COLO668 (cell line): ENCODE results near the gene PPP1R2.
"Not testable (repeated sequence)": the region's sequence is repeated elsewhere in the genome, so short reads cannot be mapped to it uniquely, and the experiment has no call there.

ENCODE experiments used
- DNase-seq: peaks from one replicate; lab custom pipeline; 2025; ENCODE audit not compliant: unreplicated experiment; lab: John Stamatoyannopoulos, UW

Gene PPP1R2

DNA sequence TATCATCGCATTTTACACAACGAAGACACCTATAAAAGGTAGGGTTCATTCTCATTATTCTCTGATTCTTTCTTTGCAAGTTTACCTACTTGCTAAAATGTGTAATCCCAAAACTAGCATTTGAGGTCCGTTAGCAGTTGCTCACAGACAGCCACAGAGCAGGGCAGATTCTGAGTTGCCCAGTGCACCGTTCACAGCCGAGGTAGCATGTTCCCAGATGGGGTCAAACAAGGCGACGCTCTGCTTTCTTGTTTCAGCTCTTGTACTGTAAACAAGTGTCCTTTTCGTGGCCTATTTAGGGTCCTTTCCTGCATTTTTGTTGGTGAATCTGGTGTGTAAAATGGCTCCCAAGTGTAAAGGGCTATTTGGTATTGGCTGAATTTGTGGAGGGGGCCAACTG, 3.1 kb downstream of the PPP1R2 start:
- DNase-seq, result no peak

DNA sequence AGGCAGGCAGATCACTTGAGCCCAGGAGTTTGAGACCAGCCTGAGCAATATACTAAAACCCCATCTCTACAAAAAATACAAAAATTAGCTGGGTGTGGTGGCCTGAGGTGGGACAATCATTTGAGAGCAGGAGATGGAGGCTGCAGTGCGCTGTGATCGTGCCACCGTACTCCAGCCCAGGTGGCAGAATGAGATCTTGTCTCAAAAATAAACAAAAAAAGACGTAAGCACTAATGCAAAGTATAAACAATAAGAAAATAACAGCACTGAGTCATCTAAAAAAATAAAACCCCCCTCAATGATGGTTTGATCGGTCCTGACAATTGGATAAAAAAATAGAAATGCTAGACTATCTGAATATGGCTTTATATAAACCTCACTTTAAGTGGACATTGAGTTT, 3.6 kb downstream of the PPP1R2 start:
- no peak for DNase-seq

DNA sequence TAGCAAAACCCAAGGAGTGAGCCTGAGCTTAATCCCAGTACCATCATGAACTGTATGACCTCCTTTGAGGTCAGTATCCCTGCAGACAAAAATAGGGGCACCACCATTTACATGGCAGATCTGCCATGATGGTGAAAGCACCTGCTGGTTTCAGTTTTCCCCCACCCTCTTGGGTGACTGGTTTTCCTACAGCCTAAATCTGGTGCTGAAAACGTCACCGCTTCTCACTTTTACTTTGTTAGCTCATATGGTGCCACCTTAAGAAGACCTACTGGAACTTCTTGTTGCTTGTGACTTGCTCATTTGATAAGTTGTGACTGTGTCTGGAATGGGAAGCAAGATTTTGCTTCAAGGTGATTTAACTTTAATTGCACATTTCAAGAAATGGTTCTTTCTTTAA, 5.1 kb downstream of the PPP1R2 start:
- no peak for DNase-seq

DNA sequence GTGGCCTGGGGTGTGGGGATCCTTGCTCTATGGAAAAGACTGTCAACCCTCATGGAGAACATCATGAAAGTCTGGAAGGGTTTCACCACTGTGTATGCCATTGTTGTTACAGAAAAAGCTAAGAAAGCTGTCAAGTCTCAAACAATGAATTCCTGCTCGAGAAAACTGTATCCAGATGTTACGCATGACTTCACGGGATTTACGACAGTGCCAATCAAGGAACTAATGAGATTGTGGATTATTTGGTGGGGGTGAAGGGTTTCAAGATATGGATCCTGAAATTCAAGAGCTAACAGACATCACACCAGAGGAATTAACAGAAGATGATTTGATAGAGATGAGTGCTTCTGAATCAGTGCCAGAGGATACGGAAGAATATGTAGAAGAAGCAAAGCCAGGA, 7.8 kb downstream of the PPP1R2 start:
- no peak for DNase-seq

DNA sequence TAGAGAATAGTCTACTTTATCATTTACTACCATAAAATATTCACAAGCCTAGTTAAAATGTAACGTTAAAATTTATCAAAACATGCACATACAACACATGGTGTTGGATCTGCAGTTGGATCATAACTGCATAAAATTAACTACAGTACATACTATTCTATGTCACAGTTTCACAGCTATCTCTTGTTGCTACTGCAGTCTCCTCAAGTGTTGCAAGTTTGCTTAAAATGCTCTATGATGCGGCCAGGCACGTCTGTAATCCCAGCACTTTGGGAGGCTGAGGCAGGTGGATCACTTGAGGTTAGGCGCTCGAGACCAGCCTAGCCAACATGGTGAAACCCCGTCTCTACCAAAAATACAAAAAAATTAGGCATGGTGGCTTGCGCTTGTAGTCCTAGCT, 10.3 kb downstream of the PPP1R2 start:
- no peak for DNase-seq

DNA sequence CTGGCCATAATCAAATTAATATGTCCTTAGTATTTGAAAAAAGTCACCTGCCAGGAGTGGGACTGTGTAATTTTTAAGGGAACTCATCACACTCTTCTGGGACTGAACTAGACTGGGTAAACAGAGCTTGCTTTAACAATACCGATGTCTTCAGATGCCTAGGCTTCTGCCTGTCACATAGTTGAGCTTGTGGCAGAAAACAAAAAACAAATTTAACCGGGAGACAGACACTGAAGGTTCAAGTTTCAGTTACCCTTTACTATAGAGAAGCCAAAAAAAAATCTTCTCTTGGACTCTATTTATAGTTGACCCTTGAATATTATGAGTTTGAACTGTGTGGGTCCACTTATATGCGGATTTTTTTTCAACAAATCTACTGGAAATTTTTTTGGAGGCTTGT, 10.8 kb downstream of the PPP1R2 start:
- DNase-seq, result no peak

DNA sequence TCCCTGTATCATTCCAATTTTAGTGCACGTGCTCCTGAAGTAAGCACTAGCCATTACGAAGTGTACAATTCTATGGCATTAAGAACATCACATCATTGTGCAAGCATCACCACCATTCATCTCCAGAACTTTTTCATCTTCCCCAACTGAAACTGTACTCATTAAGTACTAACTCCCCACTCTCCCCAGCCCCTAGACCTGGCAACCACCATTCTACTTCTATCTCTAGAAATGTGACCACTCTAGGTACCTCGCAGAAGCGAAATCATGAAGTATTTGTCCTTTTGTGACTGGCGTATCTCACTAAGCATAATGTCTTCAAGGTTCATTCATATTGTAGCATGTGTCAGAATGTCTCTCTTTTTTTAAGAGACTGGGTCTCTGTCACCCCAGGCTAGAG, 11.4 kb downstream of the PPP1R2 start:
- DNase-seq, result no peak

DNA sequence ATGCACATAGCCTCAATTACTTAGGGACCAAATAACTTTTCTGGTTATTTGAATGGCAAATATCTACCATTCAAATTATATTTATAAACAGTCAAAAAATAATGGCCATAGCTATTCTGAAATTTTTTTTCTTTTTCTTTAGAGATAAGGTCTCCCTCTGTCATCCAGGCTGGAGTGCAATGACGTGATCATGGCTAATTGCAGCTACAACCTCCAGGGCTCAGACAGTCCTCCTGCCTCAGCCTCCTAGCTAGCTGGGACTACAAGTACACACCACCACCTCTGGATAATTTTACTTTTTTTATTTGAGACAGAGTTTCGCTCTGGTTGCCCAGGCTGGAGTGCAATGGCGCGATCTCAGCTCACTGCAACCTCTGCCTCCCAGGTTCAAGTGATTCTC, 16.6 kb downstream of the PPP1R2 start:
- no peak for DNase-seq

DNA sequence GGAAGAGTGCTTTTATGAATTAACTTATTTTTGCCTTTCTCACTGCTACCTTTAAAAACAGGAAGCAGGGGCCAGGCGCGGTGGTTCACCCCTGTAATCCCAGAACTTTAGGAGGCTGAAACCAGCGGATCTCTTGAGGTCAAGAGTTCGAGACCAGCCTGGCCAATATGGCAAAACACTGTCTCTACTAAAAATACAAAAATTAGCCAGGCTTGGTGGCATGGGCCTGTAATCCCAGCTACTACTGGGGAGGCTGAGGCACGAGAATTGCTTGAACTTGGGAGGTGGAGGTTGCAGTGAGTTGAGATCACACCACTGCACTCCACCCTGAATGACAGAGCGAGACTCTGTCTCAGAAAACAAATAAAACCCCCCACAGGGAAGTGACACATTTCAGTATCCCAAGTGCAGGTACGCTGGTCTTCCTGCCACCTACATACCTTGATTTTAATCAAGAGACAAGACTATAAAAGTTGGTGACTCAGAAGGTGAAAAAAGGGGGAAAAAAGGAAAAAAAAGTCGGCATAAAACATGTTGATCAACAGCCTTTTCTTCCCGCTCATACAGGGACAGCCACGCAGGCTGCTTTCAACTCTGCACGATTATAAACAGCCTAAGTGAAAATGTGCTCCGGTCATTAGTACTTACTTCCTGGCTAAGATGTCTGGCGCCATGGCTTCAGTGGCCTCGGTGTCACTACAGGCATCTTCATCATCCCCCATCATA, 18.8 kb downstream of the PPP1R2 start:
- DNase-seq, result no peak

DNA sequence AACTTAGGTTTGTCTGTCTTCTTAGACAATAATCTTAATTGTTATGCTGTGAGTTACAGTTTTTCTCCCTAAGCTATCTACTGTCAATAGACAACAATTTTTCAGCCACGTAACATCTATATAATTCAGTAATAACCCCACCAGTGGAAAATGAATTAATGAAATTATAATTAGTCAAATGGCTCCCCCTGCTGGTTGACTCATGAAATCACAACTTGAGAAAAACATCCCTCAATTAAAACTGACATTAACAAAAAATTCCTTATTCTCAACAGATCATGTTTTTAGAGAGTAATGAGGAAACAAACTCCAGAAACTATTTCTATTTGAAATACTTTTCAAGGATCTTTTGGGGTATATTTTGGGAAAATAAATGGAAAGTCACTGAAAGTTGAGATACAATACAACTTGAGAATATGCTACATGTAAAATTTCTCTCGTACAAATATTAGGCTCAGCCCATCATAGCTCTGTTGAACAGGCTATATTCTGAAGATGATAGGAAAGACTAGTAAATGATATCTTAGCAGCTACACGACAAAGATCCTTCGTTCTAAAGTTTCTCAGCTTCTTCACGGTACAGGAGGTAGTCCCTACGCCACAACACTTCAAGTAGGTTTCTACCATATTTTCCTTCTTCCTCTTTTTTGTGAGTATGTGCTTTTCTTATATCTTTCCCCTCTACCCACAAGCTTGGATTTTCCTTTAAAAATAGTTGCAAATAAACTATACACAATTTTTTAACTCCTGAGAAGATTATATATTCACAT, 20.7 kb downstream of the PPP1R2 start:
- DNase-seq, result no peak

DNA sequence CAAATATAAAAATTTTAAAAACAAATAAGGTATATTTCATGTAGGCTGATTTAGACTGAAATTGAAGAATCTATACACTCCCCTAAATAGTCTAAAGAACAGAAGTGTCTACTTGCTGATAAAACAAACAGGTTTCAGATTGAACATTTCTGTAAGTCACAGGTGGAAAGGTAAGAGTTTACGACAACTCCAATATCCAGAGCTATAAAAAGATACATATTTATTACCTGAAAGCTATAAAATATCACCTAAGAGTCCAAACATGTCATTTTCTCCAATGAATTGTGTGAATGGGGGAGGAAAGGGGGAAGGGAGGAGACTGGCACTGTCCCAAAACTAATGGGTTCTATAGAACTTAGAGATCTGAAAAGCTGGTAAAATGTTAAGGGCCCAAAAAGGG, 26.1 kb downstream of the PPP1R2 start:
- no peak for DNase-seq

DNA sequence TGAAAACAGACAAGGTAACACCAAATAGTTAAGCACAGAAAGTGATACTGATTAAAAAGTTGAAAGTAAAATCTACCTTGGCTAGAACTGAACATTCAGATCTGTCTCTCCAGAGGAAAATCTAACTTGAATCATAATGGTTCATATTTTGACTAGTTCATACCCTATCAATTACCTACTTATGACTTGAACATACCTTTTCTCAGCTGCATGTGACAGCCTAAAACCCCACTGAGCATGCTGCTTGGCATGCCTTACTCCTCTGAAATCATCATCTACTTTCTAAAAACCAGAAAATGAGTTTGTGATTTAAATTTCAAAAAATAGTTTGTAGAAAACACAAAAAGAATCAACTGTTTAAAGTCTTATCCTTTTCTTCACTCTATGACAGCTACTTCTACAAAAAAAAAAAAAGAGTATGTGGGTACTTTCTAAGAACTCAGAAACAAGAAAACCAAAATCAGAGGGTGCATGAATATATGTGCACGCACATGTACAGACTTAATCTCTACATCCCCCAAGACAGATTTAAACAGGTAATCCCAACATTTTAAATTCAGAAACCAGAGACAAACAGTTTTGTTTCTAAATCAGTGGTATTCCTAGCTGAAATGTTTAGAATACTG, 28.4 kb downstream of the PPP1R2 start:
- DNase-seq, result not testable (repeated sequence)

DNA sequence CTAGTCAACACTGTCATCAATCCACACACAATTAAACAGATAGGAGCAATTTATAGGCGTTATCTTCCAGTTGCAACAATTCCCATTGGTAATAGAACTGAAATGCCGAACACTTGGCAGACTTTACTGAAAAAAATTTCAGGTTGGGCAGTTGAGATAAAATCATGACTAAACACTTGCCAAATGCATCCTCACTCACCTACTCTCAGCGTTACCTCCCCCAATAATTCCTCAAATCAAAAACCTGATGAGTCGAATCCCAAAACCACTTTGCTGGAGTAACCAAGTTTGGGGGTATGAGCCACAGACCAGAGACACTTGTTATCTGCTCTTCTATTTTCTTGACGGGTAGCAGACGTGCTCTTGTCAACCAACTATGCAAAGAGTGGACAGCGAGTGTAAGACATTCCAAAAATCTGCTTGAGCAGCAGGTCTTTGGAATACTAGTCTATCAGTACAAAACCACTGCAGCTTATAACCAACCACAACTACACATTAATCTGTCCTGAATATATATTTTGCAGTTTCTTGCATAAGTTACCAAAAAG, 30.3 kb downstream of the PPP1R2 start:
- no peak for DNase-seq

DNA sequence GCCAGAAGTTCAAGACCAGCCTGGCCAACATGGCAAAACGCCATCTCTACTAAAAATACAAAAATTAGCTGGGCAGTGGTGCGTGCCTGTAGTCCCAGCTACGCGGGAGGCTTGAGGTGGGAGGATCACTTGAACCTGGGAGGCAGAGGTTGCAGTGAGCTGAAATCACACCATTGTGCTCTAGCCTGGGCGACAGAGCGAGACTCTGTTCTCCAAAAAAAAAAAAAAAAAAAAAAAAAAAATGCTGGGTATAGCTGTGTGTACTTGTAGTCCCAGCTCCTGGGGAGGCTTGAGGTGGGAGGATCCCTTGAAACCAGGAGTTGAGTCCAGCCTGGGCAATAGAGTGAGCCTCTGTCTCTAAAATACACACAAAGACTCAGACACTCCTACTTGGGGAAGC, 32.0 kb downstream of the PPP1R2 start:
- DNase-seq, result no peak

DNA sequence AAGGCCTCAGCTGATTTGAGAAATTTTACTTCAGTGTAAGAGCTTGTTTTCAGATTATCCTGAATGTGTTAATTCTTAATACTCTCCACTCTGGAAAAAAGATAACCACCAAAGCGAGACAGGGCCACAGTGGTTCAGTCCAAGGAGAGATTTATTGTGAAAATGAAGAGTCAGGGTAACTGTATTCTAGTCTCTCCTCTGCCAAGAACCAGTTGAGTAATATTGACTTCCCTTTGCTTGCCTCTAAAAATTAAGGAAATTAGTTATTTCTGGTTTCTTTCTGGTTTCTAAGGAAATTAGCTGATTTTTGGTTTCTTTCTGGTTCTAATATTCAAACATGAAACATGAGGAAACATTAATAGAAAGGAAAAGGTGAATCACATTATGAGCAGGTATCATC, 34.9 kb downstream of the PPP1R2 start:
- no peak for DNase-seq

DNA sequence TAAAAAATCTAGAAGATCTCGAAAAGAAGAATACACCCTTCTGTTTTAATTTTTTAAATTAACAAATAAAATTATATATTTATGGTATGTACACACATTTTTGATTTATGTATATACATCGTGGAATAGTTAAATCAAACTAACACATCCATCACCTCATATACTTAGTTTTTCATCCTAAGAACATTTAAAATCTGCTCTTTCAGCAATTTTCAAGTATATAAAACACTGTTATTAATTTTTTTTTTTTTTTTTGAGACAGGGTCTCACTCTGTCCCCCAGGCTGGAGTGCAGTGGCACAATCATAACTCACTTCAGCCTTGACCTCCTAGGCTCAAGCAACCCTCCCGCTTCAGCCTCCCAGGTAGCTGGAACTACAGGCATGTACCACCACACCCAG, 67.5 kb downstream of the PPP1R2 start:
- DNase-seq, result no peak

DNA sequence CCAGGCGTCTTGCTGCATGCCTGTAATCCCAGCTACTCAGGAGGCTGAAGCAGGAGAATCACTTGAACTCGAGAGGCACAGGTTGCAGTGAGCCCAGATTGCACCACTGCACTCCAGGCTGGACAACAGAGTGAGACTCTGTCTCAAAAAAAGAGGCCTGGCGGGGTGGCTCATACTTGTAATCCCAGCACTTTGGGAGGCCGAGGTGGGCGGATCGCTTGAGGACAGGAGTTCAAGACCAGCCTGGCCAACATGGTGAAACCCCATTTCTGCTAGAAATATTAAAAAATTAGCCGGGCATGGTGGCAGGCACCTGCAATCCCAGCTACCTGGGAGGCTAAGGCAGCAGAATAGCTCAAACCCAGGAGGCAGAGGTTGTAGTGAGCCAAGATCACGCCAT, 68.0 kb downstream of the PPP1R2 start:
- DNase-seq, result not testable (repeated sequence)

DNA sequence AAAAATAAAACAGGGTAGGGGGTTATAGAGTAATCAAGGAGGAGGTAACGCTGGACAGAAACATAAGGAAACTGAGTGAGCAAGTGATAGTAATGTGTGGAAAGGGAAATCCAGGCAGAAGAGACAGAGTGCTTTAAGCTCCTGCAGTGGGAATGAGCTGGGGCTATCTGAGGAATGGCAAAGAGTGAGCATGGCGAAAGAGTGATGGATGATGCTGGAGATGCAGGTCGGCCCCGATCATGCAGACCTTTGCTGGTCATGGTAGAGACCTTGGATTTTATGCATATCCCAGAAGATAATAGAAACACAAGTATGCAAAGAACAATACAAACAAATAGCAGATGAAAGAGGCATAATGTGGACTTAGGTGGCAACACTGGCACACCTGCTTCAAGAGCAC, 74.3 kb downstream of the PPP1R2 start:
- no peak for DNase-seq

DNA sequence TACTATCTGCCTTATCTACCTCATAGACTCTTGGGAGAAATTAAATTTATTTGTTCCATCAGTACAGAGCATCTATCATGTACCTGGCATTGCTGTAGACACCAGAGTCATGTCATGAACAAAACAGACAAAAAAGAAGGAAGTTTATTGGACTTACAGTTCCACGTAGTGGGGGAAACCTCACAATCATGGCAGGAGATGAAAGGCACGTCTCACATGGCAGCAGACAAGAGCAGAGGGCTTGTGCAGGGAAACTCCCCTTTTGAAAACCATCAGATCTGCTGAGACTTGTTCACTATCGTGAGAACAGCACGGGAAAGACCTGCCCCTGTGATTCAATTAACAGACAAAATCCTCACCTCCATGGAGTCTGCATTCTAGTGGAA, 74.7 kb downstream of the PPP1R2 start:
- no peak for DNase-seq

DNA sequence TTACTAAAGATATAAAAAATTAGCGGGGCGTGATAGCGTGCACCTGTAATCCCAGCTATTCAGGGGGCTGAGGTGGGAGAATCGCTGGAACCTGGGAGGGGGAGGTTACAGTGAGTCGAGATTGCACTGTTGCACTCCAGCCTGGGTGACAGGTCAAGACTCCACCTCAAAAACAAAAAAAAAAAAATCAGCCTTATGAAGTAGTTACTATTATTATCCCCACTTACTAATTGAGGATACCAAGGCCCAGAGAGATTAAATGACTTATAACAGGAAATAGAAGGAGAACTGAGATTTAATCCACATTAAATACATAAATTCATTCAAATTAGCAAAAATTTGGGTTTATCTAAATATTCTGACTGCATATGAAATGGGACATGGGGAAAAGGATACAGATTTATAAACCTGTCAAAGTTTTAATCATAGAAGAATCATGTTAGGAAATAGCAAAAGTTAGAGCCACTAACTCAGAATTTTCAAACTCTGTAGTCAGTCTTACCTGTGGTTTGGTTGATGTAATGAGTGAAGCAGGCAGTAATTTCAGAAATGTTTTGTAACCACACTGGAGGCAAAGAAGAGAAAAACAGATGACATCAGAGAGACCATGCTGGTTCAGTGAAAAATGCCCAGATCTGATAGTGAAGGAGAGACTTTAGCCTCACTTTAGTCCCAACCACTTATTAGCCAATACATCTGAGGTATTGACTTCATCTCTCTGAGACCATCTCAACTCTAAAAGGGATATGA, 75.3 kb downstream of the PPP1R2 start:
- no peak for DNase-seq

DNA sequence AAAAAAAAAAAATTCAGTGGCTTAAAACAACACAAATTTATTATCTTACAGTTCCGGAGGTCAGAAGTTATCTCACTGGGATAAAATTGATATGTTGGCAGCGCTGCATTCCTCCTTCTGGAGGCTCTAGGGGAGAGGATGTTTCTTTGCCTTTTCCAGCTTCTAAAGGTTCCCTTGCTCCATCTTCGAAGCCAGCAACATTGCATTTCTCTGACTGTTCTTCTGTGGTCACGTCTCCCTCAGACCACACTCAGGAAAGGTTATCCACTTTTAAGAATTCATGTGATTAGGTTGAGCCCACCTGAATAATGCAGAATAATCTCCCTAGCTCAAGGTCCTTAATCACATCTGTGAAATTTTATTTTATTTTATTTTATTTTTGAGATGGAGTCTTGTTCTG, 76.9 kb downstream of the PPP1R2 start:
- DNase-seq, result no peak
